Caco-2 (cell line): Measurements from ENCODE around the gene SPPL3. TPM values are rescaled to one million over a fixed set of nuclear protein-coding genes. Genes with fewer than 3 reads are reported as not detected.

Experiments
- BruUV-seq: library from RNA; stranded (reverse); fragments of 400-500 nt; replicated peaks from 2 replicates; lab custom pipeline; 2021; lab: Mats Ljungman, UMichigan
- CTCF ChIA-PET: fragments of 300-600 bp; sonication (Branson Sonifier 250); formaldehyde crosslinking; loops from one replicate; lab custom pipeline; 2022; ENCODE audit warnings: antibody characterized with exemption; lab: Charles Lee
- POLR2A ChIA-PET: fragments of 300-600 bp; sonication (Branson Sonifier 250); formaldehyde crosslinking; loops from one replicate; lab custom pipeline; 2022; ENCODE audit warnings: antibody characterized with exemption; lab: Charles Lee
- DNase-seq, 2 experiments: peaks; one replicate each; pipeline versions ENCODE4 v3.0.0 to v3.0.0-alpha.2; 2020 to 2022
- H3K27me3 ChIP-seq: replicated peaks from 2 replicates; pipeline ENCODE4 v1.6.0; 2011; ENCODE audit warnings: low read length; ENCODE audit not compliant: control insufficient read depth, insufficient read depth
- H3K36me3 ChIP-seq: 2 replicates; pipeline ENCODE4 v1.5.1; 2011; ENCODE audit warnings: low read length; ENCODE audit not compliant: control insufficient read depth, insufficient read depth
- H3K4me1 ChIP-seq: fragments of 250-450 bp; sonication (Bioruptor Pico); 2 replicates; pipeline ENCODE4 v1.5.1; 2020; ENCODE audit warnings: mild to moderate bottlenecking
- H3K4me3 ChIP-seq: 2 replicates; pipeline ENCODE4 v1.5.1; 2011; ENCODE audit warnings: low read depth, mild to moderate bottlenecking, control low read depth, low read length
- H3K9me3 ChIP-seq: fragments of 250-450 bp; sonication (Bioruptor Pico); 2 replicates; pipeline ENCODE4 v1.5.1; 2020; ENCODE audit warnings: mild to moderate bottlenecking, moderate library complexity
- H3K27ac Mint-ChIP-seq: one replicate; pipeline ENCODE4 v1.8.0; 2022; ENCODE audit warnings: mixed read lengths; ENCODE audit not compliant: unreplicated experiment
- H3K27me3 Mint-ChIP-seq: one replicate; pipeline ENCODE4 v1.8.0; 2022; ENCODE audit warnings: mixed read lengths; ENCODE audit not compliant: insufficient read depth, unreplicated experiment
- H3K36me3 Mint-ChIP-seq: one replicate; pipeline ENCODE4 v1.8.0; 2022; ENCODE audit warnings: mild to moderate bottlenecking, mixed read lengths; ENCODE audit not compliant: insufficient read depth, unreplicated experiment
- H3K4me1 Mint-ChIP-seq: one replicate; pipeline ENCODE4 v1.8.0; 2022; ENCODE audit warnings: low read depth, mixed read lengths; ENCODE audit not compliant: unreplicated experiment
- H3K4me3 Mint-ChIP-seq: one replicate; pipeline ENCODE4 v1.8.0; 2022; ENCODE audit warnings: mild to moderate bottlenecking, moderate library complexity, mixed read lengths; ENCODE audit not compliant: unreplicated experiment
- H3K9me3 Mint-ChIP-seq: one replicate; pipeline ENCODE4 v1.8.0; 2022; ENCODE audit warnings: mixed read lengths; ENCODE audit not compliant: unreplicated experiment
- intact Hi-C: fragments of 100-400 bp; cut with micrococcal nuclease; formaldehyde crosslinking; loops from one replicate; pipeline ENCODE4 v1.10.0; 2022; ENCODE audit not compliant: unreplicated experiment
- total RNA-seq: library from RNA; stranded (reverse); gene quantifications from 2 replicates; pipeline ENCODE4 v1.2.3, GENCODE V29; 2022
- TF ChIP-seq, protein P1 (sequence below), 2 experiments: fragments of 200-600 bp in 1 of 2; IDR thresholded peaks; 1 replicate in 1 of 2; 2 replicates in 1 of 2; pipeline versions ENCODE4 v1.5.1 to v1.8.0; 2011 to 2022; ENCODE audit warnings: antibody characterized with exemption in 1 of 2, control low read depth in 1 of 2, inconsistent platforms in 1 of 2, low read depth in 1 of 2, low read length in 1 of 2, mild to moderate bottlenecking in 1 of 2, moderate library complexity in 1 of 2; ENCODE audit not compliant: insufficient read depth in 1 of 2, severe bottlenecking in 1 of 2, unreplicated experiment in 1 of 2

The SPPL3 gene
- total RNA-seq, 1 experiment from 2014 or later: 63.4 TPM

DNA sequence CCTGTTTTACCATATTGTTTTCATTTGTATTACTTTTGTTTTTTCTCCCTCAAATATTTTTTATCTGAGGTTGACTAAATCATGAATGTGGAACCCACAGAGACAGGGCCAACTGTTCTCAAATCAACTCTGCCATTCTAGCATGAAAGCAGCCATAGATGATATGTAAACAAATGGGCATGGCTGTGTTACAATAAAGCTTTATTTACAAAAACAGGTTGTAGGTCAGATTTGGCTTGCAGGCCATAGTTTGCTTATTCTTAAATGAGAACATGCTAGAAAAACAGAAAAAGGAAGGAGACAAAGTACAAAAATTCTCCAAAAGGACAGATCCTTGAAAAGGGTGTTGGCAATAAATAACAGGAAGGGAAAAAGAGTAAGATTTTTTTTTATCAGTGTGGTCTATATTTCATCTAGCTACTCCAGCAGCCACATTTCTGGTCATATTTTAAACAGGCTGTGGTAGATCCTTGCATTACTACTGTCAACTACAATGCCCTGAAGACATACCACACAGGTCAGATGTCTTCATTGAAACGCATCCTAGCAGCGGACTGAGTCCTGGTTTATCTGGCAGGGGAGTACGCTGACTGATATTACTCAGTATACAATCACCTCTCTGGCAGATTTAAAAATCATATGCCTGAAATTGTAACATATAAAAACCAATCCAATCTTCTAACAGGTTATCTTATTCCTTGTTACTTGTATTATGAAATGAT, 42.9 kb downstream of the SPPL3 start:
- Mint-ChIP-seq H3K27me3 (no peaks in the 10 kb centered on the region), H3K36me3 (peaks cover 11% of the 10 kb centered on the region), H3K4me3 (no peak overlapping the region), H3K4me1 (peaks cover 7% of the 10 kb centered on the region), H3K9me3 (peaks cover 22% of the 10 kb centered on the region), H3K27ac (no peak overlapping the region)
- CTCF ChIA-PET: no interaction called here
- intact Hi-C loops: no loop called here
- Histone ChIP-seq H3K4me3 (no peak overlapping the region), H3K4me1 (no peaks in the 10 kb centered on the region), H3K9me3 (peaks cover 4% of the 10 kb centered on the region; the same call in 1 of the 2 replicates), H3K36me3 (no peaks in the 10 kb centered on the region), H3K27me3 (no peaks in the 10 kb centered on the region)
- BruUV-seq: no TSS peak
- DNase-seq: no peak
- POLR2A ChIA-PET: no interaction called here
- TF ChIP-seq, protein P1, sequence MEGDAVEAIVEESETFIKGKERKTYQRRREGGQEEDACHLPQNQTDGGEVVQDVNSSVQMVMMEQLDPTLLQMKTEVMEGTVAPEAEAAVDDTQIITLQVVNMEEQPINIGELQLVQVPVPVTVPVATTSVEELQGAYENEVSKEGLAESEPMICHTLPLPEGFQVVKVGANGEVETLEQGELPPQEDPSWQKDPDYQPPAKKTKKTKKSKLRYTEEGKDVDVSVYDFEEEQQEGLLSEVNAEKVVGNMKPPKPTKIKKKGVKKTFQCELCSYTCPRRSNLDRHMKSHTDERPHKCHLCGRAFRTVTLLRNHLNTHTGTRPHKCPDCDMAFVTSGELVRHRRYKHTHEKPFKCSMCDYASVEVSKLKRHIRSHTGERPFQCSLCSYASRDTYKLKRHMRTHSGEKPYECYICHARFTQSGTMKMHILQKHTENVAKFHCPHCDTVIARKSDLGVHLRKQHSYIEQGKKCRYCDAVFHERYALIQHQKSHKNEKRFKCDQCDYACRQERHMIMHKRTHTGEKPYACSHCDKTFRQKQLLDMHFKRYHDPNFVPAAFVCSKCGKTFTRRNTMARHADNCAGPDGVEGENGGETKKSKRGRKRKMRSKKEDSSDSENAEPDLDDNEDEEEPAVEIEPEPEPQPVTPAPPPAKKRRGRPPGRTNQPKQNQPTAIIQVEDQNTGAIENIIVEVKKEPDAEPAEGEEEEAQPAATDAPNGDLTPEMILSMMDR (IDR thresholded peaks at IDR 0.05; ENCODE audit: insufficient read depth in 1 of 2, low read depth in 1 of 2, low read length in 1 of 2, severe bottlenecking in 1 of 2, unreplicated experiment in 1 of 2): no peak

DNA sequence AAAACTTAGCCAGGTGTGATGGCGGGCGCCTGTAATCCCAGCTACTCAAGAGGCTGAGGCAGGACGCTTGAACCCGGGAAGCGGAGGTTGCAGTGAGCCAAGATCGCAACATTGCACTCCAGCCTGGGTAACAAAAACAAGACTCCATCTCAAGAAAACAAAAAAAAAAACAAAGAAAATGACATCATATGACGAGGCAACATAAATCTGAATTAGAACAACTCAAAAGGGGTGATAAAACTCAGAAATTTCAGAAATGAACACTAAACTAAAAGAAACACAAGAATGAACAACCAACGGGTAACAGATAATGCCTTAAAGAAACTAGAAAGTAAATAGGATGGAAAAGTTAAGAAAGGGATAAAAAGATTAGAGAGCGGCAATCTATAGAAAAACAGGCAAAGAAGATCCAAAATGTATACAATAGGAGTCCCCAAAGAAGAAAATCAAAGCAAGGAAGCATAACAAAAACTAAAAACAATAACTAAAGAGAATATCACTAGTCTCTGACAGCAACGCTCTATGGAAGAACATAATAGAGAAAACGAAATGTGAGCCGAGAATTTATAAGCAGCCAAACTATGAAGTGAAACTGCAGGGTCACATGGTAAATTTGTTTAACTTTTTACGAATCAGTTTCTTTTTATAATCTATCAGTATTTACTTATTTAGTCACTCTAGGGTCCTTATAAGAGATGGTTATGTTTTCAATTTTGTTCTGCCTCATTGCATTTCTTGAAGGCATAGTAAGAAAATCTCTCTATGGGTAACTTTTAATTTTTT, 45.7 kb downstream of the SPPL3 start:
- Mint-ChIP-seq H3K9me3 (peaks cover 22% of the 10 kb centered on the region), H3K36me3 (peaks cover 21% of the 10 kb centered on the region), H3K4me1 (peaks cover 13% of the 10 kb centered on the region), H3K4me3 (no peak overlapping the region), H3K27me3 (no peaks in the 10 kb centered on the region), H3K27ac (no peak overlapping the region)
- TF ChIP-seq, protein P1 (IDR thresholded peaks at IDR 0.05; ENCODE audit: insufficient read depth in 1 of 2, low read depth in 1 of 2, low read length in 1 of 2, severe bottlenecking in 1 of 2, unreplicated experiment in 1 of 2): no peak
- H3K9me3 ChIP-seq: peaks cover 4% of the 10 kb centered on the region; the same call in 1 of the 2 replicates
- CTCF ChIA-PET: no interaction called here
- BruUV-seq: no TSS peak
- H3K27me3 ChIP-seq: no peaks in the 10 kb centered on the region
- intact Hi-C loops: loop anchor here (10.0 kb wide), 1 partner anchor 106 kb away; no protein-coding TSS in a partner anchor
- POLR2A ChIA-PET: no interaction called here
- no peak overlapping the region for H3K4me3 ChIP-seq
- no peaks in the 10 kb centered on the region for H3K36me3 ChIP-seq
- DNase-seq: no peak
- H3K4me1 ChIP-seq: no peaks in the 10 kb centered on the region

DNA sequence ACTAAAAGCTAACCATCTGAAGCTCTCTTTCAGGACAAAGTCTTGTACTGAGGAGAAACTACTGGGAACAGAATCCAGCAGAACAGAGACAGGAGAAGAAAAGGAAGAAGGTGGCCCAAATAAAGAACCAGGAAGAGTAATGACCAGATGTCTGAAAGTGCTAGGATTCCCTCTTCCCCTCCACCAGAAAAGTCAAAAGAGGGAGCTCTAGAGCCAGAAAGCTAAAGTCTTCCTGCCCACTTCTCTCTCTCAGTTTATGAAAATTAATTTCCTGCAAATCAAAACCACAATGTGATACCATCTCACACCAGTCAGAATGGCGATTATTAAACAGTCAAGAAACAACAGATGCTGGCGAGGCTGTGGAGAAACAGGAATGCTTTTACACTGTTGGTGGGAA, 47.2 kb downstream of the SPPL3 start:
- Mint-ChIP-seq H3K27me3 (no peaks in the 10 kb centered on the region), H3K9me3 (peaks cover 22% of the 10 kb centered on the region), H3K27ac (no peak overlapping the region), H3K4me3 (no peak overlapping the region), H3K36me3 (peaks cover 21% of the 10 kb centered on the region), H3K4me1 (peaks cover 13% of the 10 kb centered on the region)
- CTCF ChIA-PET: interaction anchor here (0.8 to 1.1 kb wide), 5 partner anchors 57 to 123 kb away, joined by 3 to 4 read pairs (median 3); partner anchors contain the start of gene HNF1A
- POLR2A ChIA-PET: interaction anchor here (0.7 kb wide), 1 partner anchor 58 kb away, joined by 3 read pairs; no protein-coding TSS in a partner anchor
- Histone ChIP-seq H3K36me3 (no peaks in the 10 kb centered on the region), H3K27me3 (no peaks in the 10 kb centered on the region), H3K9me3 (peaks cover 4% of the 10 kb centered on the region; the same call in 1 of the 2 replicates), H3K4me1 (no peaks in the 10 kb centered on the region), H3K4me3 (no peak overlapping the region)
- peak in 1 of 2 experiments; percentile 26 for DNase-seq
- TF ChIP-seq, protein P1 (IDR thresholded peaks at IDR 0.05; ENCODE audit: insufficient read depth in 1 of 2, low read depth in 1 of 2, low read length in 1 of 2, severe bottlenecking in 1 of 2, unreplicated experiment in 1 of 2): peak; percentile 27 to 40
- intact Hi-C loops: loop anchor here (10.0 kb wide), 1 partner anchor 108 kb away; no protein-coding TSS in a partner anchor
- no TSS peak for BruUV-seq
